ENCODE measurements around the gene SLC39A11. TPM values are rescaled to one million over a fixed set of nuclear protein-coding genes. Genes with fewer than 3 reads are reported as not detected.

Gene SLC39A11
- total RNA-seq, 2 donors from 2014 or later = 18.1 to 20.1 TPM

DNA sequence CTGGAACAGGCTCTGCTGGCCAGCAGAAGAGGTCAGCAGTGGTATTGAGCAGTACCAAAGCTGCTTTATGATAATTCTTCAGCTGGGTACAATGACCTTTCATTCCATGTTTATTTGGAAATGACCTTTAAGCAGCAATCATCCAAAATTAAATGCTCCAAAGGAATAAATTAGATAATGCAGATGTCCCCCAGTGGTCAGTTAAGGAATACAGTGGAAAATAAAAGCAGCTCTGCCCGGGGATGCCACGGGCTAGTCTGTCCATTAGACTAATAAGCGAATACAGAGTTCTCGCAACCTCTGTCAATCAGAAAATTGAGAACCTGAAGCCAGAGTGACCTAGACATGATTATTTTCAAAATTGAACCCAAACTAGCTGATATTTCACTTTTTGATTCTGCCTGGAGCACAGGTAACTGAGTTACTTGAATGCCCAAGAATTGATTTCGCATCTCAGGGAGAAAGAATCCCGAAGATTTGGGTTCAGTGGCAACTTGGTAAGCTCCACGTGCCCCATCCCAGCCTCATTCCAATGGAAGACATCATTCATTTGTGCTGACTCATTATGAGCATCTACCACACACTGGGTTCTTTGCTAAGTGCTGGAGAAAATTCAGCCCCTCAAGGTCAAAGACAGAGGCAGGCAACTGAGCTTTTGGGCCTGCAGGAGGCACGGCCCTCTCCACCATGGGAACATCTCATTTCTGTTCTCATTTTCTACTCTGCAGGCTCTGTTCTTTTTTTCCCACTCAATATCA is 34.4 kb upstream of the SLC39A11 start:
- peaks cover 69% of the 10 kb centered on the region for H3K27me3 Mint-ChIP-seq (ENCODE audit: insufficient read depth)
- peaks cover 34% of the 10 kb centered on the region for H3K27me3 ChIP-seq (ENCODE audit: control insufficient read depth, insufficient read depth, low read length, poor library complexity, severe bottlenecking)
- peaks cover 9% of the 10 kb centered on the region for H3K4me1 Mint-ChIP-seq
- 76 to 86% methylated on average over 8 of the region's 8 CpGs for WGBS, 2 experiments (ENCODE audit: insufficient coverage in 1 of 2, insufficient read length in 1 of 2)
- H3K4me3 Mint-ChIP-seq = no peak overlapping the region
- H3K9me3 Mint-ChIP-seq = no peaks in the 10 kb centered on the region
- H3K4me1 ChIP-seq (ENCODE audit: control insufficient read depth, insufficient read depth, low read length) = no peaks in the 10 kb centered on the region
- no peak overlapping the region for H3K9ac ChIP-seq (ENCODE audit: extremely low read depth, low read length, poor library complexity, severe bottlenecking)
- no peaks in the 10 kb centered on the region for H3K9me3 ChIP-seq (ENCODE audit: control insufficient read depth, low read length)
- no peak overlapping the region for H3K27ac ChIP-seq (ENCODE audit: low read depth, low read length)
- H3K36me3 Mint-ChIP-seq (ENCODE audit: low read depth) = no peaks in the 10 kb centered on the region
- H3K36me3 ChIP-seq (ENCODE audit: control insufficient read depth, insufficient read depth, low read length) = no peaks in the 10 kb centered on the region
- no peak overlapping the region for H3K27ac Mint-ChIP-seq
- DNase-seq = no peak
- TF ChIP-seq, protein P1, sequence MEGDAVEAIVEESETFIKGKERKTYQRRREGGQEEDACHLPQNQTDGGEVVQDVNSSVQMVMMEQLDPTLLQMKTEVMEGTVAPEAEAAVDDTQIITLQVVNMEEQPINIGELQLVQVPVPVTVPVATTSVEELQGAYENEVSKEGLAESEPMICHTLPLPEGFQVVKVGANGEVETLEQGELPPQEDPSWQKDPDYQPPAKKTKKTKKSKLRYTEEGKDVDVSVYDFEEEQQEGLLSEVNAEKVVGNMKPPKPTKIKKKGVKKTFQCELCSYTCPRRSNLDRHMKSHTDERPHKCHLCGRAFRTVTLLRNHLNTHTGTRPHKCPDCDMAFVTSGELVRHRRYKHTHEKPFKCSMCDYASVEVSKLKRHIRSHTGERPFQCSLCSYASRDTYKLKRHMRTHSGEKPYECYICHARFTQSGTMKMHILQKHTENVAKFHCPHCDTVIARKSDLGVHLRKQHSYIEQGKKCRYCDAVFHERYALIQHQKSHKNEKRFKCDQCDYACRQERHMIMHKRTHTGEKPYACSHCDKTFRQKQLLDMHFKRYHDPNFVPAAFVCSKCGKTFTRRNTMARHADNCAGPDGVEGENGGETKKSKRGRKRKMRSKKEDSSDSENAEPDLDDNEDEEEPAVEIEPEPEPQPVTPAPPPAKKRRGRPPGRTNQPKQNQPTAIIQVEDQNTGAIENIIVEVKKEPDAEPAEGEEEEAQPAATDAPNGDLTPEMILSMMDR (conservative IDR thresholded peaks at IDR 0.05) = no peak
- no peak overlapping the region for H3K4me3 ChIP-seq (ENCODE audit: low read length)

DNA sequence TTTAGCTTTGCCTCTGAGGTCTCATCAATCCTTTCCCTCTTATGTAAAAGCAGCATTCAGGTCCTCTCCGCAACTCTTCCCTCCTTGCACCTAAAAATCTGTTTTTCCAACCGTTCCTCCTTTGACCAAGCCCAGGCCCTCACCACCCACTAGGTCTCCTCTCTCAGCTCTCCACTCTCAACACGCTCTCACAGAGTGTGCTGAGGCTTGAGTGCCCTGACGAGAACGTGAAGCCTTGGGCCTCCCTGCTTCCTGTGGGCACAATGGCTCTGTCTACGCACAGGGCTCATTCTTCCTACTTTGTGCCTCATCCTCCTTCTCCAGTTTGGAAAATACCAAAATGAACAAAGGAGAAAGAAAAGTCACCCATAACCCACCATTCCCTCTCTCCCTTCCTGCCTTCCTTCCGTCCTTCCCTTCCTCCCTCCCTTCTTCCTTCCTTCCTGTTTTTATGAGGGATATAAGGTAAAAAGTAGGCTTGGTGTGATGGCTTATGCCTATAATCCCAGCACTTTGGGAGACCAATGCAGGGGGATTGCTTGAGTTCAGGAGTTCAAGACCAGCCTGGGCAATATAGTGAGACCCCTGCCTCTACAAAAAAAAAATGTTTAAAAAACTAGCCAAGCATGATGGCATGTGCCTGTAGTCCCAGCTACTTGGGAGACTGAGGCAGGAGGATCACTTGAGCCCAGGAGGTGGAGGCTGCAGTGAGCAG is 31.3 kb upstream of the SLC39A11 start:
- H3K4me3 ChIP-seq (ENCODE audit: low read length) = no peak overlapping the region
- no peak overlapping the region for H3K27ac ChIP-seq (ENCODE audit: low read depth, low read length)
- H3K9me3 ChIP-seq (ENCODE audit: control insufficient read depth, low read length) = no peaks in the 10 kb centered on the region
- peaks cover 81% of the 10 kb centered on the region for H3K27me3 Mint-ChIP-seq (ENCODE audit: insufficient read depth)
- WGBS, 2 experiments (ENCODE audit: insufficient coverage in 1 of 2, insufficient read length in 1 of 2) = 93 to 95% methylated on average over 6 of the region's 7 CpGs
- H3K9ac ChIP-seq (ENCODE audit: extremely low read depth, low read length, poor library complexity, severe bottlenecking) = no peak overlapping the region
- peaks cover 9% of the 10 kb centered on the region for H3K4me1 Mint-ChIP-seq
- no peaks in the 10 kb centered on the region for H3K36me3 ChIP-seq (ENCODE audit: control insufficient read depth, insufficient read depth, low read length)
- no peaks in the 10 kb centered on the region for H3K4me1 ChIP-seq (ENCODE audit: control insufficient read depth, insufficient read depth, low read length)
- TF ChIP-seq, protein P1 (conservative IDR thresholded peaks at IDR 0.05) = no peak
- peaks cover 58% of the 10 kb centered on the region for H3K27me3 ChIP-seq (ENCODE audit: control insufficient read depth, insufficient read depth, low read length, poor library complexity, severe bottlenecking)
- no peaks in the 10 kb centered on the region for H3K9me3 Mint-ChIP-seq
- H3K4me3 Mint-ChIP-seq = no peak overlapping the region
- no peak for DNase-seq
- no peaks in the 10 kb centered on the region for H3K36me3 Mint-ChIP-seq (ENCODE audit: low read depth)
- H3K27ac Mint-ChIP-seq = no peak overlapping the region

DNA sequence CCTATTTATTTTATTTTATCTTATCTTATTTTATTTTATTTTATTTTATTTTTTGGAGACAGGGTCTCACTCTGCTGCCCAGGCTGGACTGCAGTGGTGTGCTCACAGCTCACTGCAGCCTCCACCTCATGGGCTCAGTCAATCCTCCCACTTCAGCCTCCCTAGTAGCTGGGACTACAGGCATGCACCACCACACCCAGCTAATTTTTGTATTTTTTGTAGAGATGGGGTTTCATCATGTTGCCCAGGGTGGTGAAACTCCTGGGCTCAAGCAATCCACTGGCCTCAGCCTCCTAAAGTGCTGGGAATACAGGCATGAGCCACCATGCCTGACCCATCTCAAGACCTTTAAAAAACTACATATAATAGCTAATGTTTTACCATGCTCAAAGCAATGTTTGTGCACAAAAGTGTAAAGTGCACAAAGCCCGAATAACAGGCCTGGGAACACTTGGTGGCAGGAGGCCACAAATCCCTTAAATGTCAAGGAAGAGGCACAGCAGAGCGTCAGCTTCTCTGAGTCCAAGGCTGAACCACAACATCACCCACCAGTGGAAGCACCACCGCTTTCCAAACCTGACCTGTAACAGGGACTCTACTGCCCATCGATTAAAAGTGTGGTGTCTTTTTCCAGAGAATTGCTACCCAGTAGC is 30.6 kb upstream of the SLC39A11 start:
- H3K27me3 ChIP-seq (ENCODE audit: control insufficient read depth, insufficient read depth, low read length, poor library complexity, severe bottlenecking) = peaks cover 65% of the 10 kb centered on the region
- no peak overlapping the region for H3K9ac ChIP-seq (ENCODE audit: extremely low read depth, low read length, poor library complexity, severe bottlenecking)
- no peak overlapping the region for H3K27ac ChIP-seq (ENCODE audit: low read depth, low read length)
- DNase-seq = no peak
- Mint-ChIP-seq H3K4me1 (peaks cover 9% of the 10 kb centered on the region), H3K9me3 (no peaks in the 10 kb centered on the region), H3K27me3 (ENCODE audit: insufficient read depth) (peaks cover 83% of the 10 kb centered on the region), H3K36me3 (ENCODE audit: low read depth) (no peaks in the 10 kb centered on the region), H3K4me3 (no peak overlapping the region), H3K27ac (no peak overlapping the region)
- H3K4me1 ChIP-seq (ENCODE audit: control insufficient read depth, insufficient read depth, low read length) = no peaks in the 10 kb centered on the region
- no peaks in the 10 kb centered on the region for H3K36me3 ChIP-seq (ENCODE audit: control insufficient read depth, insufficient read depth, low read length)
- H3K9me3 ChIP-seq (ENCODE audit: control insufficient read depth, low read length) = no peaks in the 10 kb centered on the region
- 97 to 100% methylated on average over 3 to 4 of the region's 4 CpGs for WGBS, 2 experiments (ENCODE audit: insufficient coverage in 1 of 2, insufficient read length in 1 of 2)
- TF ChIP-seq, protein P1 (conservative IDR thresholded peaks at IDR 0.05) = no peak
- no peak overlapping the region for H3K4me3 ChIP-seq (ENCODE audit: low read length)
